Epithelial cell of esophagus (primary cell): Measurements from ENCODE around the gene MRPL36.

Experiments
- DNase-seq: peaks from one replicate; pipeline ENCODE4 v3.0.0; 2010; ENCODE audit warnings: low read depth
- H3K4me3 ChIP-seq: 2 replicates; pipeline ENCODE4 v1.5.1; 2011; ENCODE audit warnings: mild to moderate bottlenecking, low read length, control low read depth
- TF ChIP-seq, protein P1 (sequence below): IDR thresholded peaks from 2 replicates; pipeline ENCODE4 v1.5.1; 2011; ENCODE audit warnings: low read depth, mild to moderate bottlenecking, low read length, control low read depth, inconsistent platforms; ENCODE audit not compliant: insufficient read depth; ENCODE audit errors: missing control alignments

MRPL36 gene

DNA sequence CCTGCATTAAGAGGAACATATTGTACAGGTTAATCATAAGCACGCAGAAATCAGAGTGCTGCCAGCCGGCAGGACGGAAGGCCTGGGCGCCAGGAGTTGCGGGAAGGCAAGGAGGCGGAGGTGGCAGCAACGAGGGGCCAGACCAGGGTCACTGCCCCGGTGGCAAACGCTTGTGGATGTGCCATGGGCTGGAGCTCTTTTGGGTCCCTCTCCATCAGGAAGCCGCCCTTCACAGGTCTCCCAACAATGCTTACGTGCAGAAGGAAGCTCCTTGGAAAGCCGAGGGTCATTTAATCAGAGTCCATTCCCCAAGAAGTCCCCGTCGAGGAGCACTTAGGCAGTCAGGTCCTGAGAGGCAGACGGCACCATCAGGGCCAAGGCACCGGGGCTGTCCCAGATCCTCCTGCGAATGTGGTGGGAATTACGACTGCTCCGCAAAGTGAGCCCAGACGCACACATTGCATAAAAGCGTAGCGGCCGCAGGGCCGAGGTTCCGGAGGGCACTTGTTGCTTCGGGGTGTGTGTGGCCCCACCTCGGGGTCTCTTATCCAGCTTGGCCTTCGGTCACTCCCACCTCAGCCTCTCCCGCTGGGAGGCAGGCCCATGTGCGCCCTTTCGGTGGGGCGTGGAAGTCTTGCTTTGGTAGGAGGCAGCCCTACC lies 20.5 kb downstream of the MRPL36 start:
- H3K4me3 ChIP-seq = no peak overlapping the region
- no peak for DNase-seq
- TF ChIP-seq, protein P1, sequence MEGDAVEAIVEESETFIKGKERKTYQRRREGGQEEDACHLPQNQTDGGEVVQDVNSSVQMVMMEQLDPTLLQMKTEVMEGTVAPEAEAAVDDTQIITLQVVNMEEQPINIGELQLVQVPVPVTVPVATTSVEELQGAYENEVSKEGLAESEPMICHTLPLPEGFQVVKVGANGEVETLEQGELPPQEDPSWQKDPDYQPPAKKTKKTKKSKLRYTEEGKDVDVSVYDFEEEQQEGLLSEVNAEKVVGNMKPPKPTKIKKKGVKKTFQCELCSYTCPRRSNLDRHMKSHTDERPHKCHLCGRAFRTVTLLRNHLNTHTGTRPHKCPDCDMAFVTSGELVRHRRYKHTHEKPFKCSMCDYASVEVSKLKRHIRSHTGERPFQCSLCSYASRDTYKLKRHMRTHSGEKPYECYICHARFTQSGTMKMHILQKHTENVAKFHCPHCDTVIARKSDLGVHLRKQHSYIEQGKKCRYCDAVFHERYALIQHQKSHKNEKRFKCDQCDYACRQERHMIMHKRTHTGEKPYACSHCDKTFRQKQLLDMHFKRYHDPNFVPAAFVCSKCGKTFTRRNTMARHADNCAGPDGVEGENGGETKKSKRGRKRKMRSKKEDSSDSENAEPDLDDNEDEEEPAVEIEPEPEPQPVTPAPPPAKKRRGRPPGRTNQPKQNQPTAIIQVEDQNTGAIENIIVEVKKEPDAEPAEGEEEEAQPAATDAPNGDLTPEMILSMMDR = no peak

DNA sequence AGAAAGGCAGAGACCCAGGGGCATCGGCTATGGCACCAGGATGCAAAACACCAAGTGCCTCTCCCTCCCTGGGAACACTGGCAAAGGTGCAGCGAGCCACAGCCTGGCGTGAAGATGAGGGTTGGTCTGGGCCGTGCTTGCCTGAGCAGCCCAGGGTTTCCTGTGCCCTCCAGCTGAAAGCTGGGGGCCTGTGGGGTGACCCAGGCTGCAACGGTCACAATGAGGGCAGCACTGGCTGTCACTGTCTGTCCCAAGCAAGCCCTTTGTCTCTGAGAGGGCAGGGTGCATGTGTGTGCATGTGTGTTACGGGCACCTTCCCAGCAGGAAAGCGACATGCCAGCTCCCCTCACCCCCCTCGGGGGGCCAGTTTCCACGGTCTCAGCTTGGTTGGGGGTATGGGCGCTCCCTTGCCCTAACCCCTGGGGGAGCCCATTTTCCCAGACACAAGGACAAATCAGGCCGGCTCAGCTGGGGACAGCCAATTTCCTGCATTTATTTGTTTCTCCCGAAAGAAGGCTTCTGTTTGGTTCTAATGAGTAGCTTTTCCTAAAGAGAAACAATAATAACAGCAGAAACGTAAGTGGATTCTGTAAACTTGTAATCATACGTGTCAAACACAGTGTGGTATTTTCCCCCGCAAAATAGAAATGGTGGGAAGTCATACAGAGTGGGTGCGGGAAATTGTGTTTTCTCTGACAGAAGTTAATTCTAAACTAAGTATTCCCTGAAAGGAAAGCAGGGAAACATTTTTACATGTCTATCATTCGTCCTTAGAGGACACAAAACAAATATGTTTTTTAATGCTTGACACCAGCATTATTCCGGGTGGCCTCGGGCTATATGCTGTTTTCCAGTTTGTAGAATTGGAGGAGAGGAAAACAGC lies 21.3 kb downstream of the MRPL36 start:
- TF ChIP-seq, protein P1 = no peak
- no peak for DNase-seq
- H3K4me3 ChIP-seq = no peak overlapping the region

DNA sequence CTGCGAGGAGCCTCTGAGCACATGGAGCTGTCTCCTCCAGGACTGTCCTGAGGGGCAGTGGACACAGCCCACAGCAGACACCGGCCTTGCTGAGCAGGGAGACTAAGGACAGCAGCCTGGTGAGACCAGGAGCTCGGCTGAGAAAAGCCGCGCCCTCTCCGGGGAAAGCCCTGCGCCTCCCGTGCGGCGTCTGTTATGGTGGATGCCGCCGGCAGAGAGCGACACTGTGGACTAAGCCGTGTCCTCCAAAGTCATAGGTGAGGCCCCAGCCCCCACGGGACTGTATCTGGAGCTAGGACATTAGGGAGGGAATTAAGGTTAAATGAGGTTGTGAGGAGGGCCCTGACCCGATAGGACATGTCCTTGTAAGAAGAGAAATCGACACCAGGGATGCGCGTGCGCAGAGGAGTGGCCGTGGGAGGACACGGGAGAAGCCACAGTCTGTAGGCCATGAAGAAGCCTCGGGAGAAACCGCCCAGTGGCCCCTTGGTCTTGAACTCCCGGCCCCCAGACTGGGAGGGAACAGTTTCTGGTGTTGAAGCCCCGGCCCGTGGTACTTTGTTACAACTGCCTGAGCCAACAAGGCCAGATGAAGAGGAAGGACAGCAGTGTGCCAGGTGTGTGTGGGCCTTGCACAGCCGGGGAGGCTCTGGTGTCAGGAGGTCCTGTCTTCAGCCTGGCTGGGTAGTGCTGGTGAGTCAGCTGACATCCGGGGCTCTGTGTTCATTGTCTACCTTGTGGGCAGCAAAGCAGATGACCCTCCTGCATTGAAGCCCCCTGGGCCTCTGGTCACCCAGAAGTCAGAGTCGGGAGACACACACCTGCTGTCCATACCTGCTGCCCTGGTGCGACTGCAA lies 22.1 kb downstream of the MRPL36 start:
- no peak for DNase-seq
- H3K4me3 ChIP-seq = no peak overlapping the region
- TF ChIP-seq, protein P1 = no peak

DNA sequence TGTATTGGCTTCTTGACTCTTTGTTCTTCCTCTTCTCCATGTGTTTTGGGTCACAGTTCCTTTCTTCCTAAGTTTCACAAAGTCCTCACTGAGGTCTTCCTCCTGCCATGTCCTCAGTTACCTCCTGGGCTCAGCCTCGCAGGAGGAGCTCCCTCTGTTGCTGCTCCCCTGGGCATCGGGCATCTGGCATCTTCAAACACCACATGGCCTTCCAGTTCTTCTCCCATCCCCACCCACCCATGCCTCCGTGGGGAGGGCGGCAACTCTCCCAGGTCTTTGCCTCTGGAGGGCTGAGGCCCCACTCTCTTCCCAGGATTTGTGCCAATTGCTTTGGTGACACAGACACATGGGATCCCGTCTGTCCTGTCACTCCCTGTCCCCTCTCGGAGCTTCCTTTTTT lies 22.8 kb downstream of the MRPL36 start:
- no peak overlapping the region for H3K4me3 ChIP-seq
- DNase-seq = no peak
- TF ChIP-seq, protein P1 = no peak

DNA sequence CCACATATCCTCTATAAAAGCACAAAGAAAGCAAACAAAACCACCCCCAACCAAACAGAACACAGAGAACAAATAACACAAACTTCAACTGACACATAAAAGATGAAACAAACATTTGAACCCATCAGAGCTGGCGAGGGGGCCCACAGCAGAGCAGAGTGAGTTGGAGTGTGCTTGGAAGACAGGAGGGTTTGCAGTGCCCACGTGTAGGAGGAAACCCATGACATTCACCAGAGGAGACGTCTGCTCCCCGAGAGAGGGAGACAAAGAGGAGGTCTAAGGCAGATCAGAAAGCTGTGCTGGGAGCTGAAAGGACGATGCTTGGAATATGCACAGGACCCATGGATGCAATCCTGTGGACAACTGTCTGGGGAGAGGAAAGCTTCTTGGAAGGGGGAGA lies 27.0 kb downstream of the MRPL36 start:
- peak; percentile 19 for DNase-seq
- H3K4me3 ChIP-seq = no peak overlapping the region
- TF ChIP-seq, protein P1 = peak; percentile 47

DNA sequence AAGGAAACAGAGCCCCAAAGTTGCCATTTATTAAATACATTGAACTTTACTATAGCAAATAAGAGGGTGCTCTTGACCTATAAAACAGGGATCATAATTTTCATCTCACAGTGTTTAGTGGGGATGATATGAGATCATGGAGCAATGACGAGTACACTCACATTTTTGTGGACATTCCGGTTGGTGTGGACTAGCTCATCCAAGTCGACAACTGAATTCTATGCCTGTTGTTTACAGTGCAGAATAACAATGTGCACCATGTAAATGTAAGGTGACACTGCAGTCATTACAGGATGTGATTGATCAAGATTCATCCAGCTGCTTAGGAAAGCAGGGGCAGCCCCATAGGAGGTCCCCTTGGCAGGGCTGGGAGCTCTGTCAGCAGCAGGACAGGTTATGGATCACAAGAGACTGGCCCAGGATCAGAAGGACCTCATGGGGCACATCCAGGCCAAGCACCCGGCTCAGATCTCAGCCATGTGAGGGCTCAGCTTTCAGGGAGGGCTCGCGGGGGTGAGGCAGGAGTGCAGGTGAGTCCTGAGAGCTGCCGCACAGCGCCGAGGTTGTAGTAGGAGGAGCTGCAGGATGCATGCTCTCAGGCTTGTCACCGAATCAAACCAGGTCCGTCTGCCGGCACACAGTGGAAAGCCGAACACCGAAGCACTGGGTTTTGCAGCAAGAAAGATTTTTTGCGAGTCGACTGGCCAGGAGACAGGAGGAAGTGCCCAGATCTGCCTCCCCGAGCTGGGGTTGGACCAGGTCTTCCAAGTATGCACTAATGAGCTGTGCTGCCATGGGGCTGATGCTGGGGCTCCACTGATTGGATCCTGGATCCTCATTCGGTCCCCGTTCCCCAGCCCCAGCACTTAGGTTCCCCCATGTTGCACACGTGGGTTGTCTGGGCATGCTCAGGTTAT lies 28.2 kb downstream of the MRPL36 start:
- TF ChIP-seq, protein P1 = no peak
- DNase-seq = no peak
- H3K4me3 ChIP-seq = no peak overlapping the region
